Measurements from ENCODE around the gene GPI.
"Not testable (repeated sequence)": the region's sequence is repeated elsewhere in the genome, so short reads cannot be mapped to it uniquely, and the experiment has no call there.

Gene GPI

DNA sequence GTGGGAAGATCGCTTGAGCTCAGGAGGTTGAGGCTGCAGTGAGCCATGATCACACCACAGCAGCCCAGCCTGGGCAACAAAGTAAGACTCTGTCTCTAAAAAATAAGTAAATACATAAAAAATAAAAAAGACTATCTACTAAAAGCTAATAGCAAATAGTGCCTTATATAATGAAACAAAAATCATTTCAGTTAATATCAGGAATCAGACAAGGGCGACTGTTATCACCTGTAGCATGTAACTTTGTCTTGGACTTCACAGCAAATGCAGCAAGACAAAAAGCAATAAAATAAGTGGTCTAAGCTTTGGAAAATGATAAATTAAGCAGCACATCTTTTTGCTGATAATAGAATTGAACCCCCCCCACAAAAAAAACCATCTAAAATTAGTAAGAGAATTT is 21.2 kb upstream of the GPI start:
- no peak for DNase-seq

DNA sequence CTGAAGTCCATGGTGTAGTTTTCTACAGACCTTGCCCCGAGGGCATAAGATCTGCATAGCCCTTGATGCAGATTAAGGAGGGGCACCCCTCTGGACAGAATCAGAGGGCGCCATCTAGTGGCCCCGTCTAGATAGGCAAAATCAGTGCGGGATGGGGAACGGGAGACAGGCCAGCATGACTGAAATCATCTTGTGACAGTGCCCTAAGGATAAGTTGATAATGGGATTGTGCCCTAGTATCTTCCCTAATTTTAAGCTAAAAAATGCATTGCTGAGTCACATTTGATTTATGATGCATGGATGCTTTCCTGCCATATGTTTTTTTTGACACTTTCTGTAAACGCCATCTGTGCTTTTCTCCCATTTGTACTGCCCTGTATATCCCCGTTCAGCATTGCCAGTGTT is 19.0 kb upstream of the GPI start:
- peak; percentile 60 to 67 for DNase-seq

DNA sequence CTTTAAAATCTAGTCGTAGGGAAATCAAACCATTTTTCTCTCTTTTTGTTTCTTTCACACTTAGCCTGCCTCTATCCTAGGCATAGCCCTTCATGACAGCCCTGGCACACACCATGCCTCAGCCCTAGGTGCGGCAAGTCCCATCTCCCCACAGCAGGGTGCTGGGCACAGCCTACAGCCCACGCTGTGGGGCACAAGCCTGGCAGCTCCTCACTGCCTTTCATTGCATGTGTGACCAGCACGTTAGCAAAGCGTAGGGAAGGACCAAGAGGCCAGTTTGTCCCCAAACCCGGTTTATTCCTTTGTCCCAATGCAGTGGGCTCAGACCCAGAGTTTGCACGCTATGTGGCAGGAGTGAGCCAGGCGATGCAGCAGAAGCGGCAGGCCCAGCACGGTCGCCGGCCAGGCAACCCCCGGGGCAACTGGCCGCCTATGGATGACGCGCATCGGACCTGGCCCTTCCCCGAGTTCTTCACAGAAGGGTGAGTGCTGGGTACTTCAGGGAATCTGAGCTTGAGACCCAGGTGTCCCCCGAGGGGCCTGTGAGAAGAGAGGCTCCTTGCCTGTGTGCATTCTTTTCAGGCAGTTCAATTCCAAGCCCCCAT is 17.3 kb upstream of the GPI start:
- no peak for DNase-seq

DNA sequence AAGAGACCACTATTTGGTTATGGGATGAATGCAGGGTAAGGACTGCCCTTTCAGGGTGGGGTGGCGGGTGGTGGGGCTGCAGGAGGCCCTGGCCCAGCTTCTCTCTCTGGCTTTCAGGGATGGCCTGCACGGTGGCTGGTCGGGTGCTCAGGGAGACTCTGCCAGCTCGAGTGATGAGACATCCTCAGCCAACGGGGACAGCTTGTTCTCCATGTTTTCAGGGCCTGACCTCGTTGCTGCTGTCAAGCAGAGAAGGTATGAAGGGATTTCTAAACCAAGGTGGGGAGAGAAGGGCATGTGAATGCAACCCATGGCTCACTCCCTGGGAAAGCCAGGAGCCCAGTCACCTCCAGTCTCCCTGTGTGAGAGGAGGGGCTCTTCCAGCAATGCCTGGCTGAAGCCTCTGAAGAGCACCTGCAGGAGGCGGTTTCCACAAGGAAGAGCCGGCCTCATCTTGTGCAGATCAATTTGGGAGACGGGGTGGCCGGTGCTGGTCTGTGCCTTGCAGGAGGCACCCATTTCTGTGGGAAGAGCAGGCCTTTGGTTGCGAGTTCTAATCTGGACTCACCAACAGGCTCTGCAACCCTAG is 16.0 kb upstream of the GPI start:
- DNase-seq: no peak

DNA sequence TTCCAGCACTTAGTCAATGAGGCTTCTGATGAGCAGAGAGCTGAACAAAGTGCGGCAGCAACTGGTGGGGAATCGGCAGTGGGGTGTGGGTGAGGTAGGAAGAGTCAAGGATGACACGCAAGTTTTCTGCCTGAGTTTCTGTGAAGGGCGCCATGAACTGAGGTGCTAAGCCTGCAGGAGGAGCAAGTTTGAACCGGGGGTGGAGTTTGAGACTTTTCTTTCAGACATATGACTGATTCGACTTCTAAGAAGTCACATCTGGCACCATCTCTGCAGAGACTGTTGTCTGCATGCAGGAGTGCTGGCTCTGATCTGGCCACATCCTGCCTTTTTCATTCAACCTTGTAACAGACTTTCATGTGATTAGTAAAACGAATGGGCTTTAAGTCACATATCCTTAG is 14.8 kb upstream of the GPI start:
- DNase-seq: peak; percentile 64 to 70

DNA sequence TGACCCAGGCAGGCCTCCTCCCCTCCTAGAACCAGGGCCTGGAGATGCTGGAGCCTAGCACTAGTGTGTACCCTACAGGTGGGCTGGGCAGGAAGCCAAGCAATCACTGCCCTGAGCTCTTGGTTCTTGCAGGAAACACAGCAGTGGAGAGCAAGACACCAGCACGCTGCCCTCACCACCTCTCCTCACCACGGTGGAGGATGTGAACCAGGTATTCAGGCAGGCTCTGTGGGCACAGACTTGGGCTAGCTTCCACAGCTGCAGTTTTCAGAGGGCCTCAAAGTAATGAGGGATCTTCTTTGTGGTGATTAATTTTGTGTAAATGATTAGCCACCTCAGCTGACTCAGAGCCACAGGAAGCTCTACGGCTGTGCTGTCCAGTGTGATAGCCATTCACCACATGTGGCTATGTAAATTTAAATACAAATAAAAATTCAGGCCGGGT is 13.6 kb upstream of the GPI start:
- no peak for DNase-seq

DNA sequence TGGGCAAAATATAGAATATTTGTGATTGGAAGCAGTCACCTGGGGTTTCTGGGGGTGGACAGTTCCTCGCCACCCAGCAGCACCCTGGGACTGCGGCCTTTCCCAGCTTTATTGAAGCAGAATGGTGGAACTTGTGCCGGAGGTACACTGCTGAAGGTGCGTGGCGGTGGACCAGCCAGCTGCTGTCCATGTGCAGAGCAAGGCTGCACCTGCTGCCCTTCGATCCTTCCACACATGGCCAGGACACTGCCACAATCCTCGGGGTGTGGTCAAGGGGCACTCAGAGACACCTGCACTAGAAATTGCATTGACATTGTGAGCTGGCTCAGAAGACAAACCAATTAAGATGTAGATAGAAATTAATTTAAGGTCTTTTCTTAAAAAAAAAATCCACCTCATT is 11.4 kb upstream of the GPI start:
- no peak for DNase-seq

DNA sequence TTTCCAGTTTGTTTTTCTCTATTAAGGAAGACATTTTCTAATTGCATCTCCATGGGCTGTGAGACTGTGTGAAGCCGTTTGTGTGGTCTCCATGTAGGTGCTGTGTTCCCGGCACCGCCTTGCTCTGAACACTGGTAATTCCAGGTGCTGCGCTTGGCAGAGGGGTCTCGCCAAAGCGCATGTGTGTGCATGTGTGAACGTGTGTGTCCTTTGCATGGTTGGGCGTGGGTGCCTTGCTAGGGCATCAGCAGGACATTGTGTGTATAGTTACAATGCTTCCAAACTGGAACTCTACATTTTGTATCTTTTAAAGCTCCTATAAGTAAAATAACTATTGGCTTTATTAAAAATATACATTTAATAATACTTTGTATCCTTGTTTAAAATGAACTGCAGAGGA is 9.8 kb upstream of the GPI start:
- DNase-seq: no peak

DNA sequence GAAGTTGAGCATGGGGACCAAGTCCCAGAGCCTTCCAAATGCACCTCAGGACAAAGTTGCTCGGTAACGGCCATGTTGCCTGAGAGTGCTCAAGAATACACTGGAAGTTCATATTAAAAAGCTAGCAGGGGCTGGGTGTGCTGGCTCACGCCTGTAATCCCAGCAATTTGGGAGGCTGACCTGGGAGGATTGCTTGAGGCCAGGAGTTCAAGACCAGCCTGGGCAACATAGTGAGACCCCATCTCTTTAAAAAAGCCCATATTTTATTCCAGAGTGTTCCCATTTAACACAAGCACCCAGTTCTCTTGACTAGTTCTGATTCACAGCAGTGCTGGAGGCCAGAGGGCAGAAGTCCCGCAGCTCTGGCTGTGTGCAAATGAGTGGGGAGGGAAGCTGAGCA is 8.1 kb upstream of the GPI start:
- DNase-seq: no peak

DNA sequence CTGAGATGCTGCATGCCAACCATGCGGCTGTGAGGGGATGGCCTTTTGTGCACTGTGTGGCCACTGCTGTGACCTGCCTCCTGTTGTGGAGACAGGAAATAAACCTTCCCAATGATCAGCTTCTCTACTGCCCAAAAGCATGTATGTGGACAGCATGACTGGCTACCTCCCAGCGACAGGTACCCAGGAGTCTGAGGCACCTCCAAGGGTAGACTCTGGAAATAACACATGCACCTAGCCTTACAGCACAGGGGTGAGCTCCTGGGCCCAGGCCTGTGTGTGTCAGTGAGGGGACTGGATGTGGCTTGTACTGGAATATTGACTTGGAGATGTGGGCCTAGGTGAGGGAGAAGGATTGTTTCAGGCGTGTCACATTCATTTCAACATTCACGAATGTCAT is 7.6 kb upstream of the GPI start:
- DNase-seq: no peak

DNA sequence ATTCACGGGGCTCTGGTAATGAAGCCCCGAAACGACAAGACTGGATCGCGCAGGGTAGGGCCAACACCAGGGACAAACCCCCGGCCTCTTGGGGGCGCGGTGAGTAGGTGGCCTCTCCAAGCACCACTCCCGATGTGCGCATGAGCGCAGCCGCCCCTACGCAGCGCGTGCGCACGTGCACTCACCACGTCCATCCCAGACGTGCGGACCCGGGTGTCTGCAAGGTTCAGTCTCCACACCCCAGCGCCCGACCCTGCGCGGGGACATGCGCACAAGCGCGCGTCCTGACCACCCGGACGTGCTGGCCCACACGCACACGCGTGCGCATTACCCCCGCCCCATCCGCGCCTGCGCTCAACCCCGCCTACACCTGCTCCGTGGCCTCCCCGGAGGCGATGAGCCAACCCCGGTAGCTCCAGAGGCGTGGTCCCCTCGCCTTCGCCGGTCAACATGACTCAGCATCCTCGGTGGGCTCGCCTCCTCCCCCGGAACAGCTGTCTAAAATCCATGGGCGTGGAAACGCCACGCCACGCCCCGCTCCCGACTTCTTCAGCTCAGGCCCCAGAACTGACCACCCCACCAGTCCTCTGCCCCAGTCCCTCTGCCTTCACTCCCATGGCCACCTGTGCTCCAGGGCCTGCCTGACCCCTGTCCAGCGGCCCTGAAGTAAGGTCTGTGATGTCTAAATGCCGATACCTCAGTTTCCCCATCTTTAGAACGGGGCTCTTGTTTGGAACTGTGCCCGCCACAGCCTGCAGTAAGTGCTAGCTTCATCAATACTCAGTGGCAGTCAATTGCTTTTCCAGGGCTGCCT is 5.6 kb upstream of the GPI start:
- peak; percentile 93 to 94 for DNase-seq

DNA sequence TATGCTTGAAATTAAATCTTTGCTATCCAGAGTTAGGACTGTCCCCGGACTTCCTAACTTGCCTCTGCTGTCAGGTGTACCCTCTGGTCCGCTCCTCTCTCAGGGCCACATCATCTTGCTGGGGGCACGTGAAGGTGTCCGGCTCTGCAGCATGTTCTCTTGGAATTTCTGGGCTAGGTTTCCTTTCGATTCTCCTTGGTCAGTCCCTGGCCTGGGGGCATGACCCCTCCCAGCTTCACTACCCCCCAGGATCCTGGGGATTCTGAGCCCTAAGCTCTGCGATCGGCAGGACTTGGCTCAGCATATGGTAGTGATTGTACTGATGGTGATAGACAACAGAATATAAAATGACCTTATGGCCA is 5.1 kb upstream of the GPI start:
- no peak for DNase-seq

DNA sequence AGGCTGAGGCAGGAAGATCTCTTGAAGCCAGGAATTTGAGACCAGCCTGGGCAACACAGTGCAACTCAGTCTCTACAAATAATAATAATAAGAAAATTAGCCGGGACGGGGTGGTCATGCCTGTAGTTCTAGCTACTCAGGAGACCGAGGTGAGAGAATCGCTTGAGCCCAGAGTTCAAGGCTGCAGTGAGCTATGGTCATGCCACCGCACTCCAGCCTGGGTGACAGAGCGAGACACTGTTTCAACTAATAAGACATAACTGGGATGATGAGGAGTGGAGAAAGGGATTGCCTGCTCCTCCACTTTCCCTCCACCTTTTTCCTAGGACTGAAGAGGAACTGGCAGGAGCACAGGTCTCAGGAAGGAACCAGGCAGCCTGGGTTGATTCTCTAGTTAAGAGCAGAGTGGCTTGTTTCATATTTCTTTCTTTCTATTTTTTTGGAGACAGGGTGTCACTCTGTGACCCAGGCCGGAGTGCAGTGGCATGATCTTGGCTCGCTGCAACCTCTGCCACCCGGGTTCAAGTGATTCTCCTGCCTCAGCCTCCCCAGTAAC is 4.6 kb upstream of the GPI start:
- no peak for DNase-seq

DNA sequence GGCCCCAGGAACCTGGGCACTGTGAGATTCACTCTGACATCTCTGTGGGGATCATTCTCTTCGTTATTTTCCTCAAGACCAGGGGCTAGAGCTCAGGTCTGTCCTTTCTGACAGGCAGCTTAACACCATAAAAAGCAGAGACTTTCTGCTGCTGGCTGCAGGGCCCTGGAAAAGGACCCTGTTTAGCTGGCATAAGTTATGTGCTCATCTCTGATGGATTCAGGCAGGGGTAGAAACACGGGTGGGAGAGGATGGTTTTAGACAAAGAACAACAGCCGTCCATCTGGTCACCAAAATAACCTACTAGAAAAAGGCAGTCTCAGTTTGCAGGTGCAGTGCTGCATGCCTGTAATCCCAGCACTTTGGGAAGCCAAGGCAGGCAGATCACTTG is 2.3 kb upstream of the GPI start:
- DNase-seq: no peak

DNA sequence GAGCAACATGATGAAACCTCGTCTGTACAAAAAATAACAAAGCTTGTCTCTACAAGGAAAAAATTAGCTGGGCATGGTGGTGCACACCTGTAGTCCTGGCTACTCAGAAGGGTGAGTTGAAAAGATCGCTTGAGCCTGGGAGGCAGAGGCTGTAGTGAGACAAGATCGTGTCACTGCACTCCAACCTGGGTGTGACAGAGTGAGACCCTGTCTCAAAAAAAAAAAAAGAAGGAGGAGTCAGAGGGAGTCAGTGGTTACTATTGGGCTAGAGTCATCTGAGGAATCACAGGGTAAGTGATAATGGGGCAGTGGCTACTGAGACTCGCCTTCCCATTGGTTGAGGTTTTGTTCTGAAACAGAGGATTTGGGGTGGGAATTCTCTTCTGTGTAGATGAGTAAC is 1.9 kb upstream of the GPI start:
- DNase-seq: no peak

DNA sequence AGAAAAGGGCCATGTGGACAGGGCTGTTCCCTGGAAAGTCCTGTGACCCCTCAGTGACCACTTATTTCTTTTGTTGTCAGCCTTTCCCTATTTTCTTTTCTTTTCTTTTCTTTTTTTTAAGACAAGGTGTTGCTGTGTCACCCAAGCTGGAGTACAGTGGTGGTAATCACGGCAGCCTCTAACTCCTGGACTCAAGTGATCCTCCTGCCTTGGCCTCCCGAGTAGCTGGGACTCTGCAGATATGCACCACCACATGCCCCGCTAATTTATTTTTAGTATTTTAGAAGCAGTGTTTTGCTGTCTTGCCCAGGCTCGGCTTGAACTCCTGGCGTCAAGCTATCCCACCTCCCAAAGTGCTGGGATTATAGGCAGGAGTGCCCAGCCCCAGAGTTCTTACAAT is 1.1 kb upstream of the GPI start:
- DNase-seq: no peak

DNA sequence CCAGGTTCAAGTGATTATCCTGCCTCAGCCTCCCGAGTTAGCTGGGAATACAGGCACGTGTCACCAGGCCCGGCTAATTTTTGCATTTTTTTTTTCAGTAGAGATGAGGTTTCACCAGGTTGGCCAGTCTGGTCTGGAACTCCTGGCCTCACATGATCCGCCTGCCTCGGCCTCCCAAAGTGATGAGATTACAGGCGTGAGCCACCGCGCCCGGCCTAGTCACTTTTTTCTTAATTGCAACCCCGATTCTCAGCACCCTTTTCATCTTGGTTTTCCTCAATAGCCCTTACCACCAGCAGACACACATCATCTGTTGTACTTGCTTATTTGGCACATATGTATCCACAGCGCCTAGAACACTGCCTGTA is 550 bp upstream of the GPI start:
- no peak for DNase-seq

DNA sequence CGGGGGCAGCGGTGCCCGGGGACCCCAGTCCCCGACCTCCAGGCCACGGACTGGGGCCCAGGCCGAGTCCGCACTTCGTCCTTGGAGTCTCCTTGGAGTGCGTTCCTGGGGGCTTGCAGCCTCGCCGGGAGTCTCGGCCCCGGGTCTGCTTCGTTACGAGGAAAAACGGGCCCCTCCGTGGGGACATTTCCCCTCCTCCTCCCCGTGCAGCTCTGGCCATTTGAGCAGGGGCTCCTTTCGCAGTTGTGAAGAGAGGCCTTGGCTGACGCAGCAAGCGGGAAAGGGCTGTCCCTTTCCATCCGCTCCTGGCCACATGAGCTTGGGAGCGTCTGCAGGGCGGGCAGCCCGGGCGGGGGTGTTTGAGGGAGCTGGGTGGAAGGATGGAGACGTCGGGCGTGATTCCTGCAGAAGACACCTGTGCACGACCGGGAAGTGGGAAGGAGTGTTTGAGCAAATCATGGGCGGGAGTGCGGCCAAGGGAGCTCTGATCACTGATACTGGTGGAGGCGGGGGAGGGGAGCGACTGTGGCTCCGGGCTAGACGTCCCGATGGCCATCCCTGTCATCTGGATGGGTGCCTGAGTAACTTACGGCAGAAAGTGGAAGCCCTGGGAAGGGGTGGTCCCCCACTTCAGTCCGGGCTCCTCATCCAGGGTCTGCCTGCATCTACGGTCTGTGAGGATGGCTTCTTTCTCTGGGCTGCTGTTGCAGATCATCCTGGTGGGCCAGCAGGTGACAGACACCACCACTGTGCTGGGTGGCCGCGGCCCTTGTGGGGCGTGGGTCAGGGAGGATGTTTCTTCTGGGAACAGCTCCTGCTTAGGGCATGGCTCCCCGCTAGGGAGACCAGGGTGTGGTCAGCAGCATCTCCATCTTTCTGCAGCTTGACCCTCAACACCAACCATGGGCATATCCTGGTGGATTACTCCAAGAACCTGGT is 736 bp downstream of the GPI start:
- peak in 1 of 2 donors; percentile 14 for DNase-seq

DNA sequence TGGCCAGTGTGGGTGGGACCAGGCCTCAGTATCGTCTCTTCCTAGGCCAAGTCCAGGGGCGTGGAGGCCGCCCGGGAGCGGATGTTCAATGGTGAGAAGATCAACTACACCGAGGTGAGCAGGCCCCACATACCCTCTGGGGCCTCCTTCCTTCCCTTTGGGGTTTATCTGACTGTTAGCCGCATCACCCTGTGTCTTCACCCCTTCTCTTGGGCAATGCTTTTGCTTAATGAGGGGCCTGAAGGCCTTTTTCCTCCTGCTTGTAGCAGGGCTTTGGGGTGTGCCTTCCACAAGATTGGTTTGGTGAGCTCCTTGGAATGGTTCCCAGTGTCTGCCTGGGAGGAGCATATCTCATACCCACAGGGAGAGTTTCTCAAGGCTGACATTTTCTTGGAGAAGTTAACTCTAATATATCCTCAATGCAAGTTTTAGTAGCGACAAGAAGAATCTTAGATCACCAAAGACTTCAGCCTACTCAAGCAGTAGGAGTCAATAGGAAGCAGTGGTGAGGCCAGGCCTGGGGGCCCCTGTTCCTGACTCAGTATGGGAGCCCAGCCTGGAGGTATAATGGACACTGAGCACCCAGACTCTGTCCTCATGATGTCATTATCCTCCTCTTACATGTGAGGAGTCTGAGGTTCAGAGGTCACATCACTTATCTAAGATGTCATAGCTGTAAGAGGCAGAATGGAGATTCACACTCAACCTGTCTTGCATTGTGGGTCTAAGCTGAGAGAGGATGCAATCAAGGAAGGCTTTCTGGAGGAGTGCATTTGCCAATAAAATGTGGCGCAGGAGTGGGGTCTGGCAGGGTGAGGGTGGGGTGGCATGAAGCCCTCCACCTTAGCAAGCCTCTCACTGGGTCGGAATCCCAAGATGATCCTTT is 2.0 kb downstream of the GPI start:
- no peak for DNase-seq

DNA sequence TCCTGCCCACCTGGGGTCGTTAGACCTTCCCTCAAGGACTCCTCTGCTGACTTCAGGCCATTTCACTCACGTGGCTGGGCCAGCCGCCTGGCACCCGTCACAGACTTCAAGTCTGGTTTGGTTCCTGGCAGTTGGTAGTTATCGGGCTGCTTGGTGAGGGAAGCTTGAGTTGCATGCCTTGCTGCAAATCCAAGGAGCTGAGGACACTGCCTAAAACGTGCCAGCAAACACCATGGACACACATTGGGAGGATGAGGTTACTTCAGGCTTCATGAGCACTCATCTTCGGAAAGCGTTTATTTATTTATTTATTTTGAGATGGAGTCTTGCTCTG is 2.6 kb downstream of the GPI start:
- DNase-seq: no peak

DNA sequence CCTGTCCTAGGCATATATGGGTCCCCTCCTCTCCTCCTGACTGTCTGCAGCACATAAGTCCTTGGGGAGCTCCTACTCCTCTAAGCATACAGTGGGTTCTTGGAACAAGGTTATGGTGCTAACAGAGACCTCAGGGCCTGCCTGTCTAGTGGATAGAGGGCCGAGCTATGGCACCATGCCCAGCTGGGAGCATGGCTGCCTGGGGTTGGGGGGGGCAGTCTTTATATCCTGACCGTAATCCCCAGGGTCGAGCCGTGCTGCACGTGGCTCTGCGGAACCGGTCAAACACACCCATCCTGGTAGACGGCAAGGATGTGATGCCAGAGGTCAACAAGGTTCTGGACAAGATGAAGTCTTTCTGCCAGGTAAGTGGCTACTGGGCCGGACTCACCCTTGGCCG is 3.3 kb downstream of the GPI start:
- no peak for DNase-seq

DNA sequence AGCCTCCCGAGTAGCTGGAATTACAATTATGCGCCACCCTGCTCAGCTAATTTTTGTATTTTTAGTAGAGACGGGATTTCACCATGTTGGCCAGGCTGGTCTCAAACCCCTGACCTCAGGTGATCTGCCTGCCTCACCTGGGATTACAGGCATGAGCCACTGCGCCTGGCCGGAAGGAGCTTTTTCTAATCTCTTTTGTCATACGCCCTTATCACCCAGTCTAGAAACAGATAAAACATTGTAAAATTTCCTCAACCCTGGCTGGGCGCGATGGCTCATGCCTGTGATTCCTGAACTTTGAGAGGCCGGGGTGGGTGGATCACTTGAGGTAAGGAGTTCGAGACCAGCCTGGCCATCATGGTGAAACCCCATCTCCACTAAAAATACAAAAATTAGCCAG is 4.2 kb downstream of the GPI start:
- not testable (repeated sequence) for DNase-seq

All from activated CD4-positive, alpha-beta T cell treated with anti-CD3 and anti-CD28 coated beads for 4 hours (primary cell).